ENCODE data around the gene JARID2. TPM values are rescaled to one million over a fixed set of nuclear protein-coding genes. Genes with fewer than 3 reads are reported as not detected.
"Not testable (repeated sequence)": the region's sequence is repeated elsewhere in the genome, so short reads cannot be mapped to it uniquely, and the experiment has no call there.

JARID2 gene
- total RNA-seq, 1 experiment from 2014 or later: 6.0 TPM

- in situ Hi-C loops (cut with HindIII; ENCODE audit: low pct_unique_long_range_greater_than_20kb, low sequenced_read_pairs) (no loop called here), intact Hi-C loops (cut with micrococcal nuclease; ENCODE audit: unreplicated experiment) (no loop called here)
- H3K4me3 ChIP-seq (ENCODE audit: low read depth in 2 of 2, low read length in 2 of 2): no peak overlapping the region
- no TSS peak for BruUV-seq (replicated peaks)
- H3K9me3 ChIP-seq (ENCODE audit: control insufficient read depth, insufficient read depth, low read depth, low read length): no peaks in the 10 kb centered on the region
- DNase-seq (ENCODE audit: low read depth, low spot score): no peak
- no peaks in the 10 kb centered on the region for H3K4me1 ChIP-seq (ENCODE audit: control insufficient read depth, insufficient read depth, low read length)
- no peaks in the 10 kb centered on the region for H3K36me3 ChIP-seq (ENCODE audit: control insufficient read depth, insufficient read depth, low read length)
- no peak overlapping the region for H3K27ac ChIP-seq (ENCODE audit: low read length)
- POLR2A ChIA-PET: no interaction called here
- no peak for ATAC-seq
- no peaks in the 10 kb centered on the region for H3K27me3 ChIP-seq (ENCODE audit: control insufficient read depth, insufficient read depth, low read length)
- CTCF ChIA-PET: no interaction called here
- no peak for TF ChIP-seq POLR2AphosphoS5 (IDR thresholded peaks at IDR 0.05; ENCODE audit: low read depth, low read length)
- TF ChIP-seq REST (IDR thresholded peaks at IDR 0.05; ENCODE audit: insufficient read depth in 1 of 2, low read depth in 2 of 2, low read length in 1 of 2): no peak
These were observed 77.1 kb downstream of the JARID2 start for GRCh38 chr6:15322781-15323536.

- ATAC-seq; H3K9me3 ChIP-seq (ENCODE audit: control insufficient read depth, insufficient read depth, low read depth, low read length); DNase-seq (ENCODE audit: low read depth, low spot score); H3K27ac ChIP-seq (ENCODE audit: low read length); POLR2A ChIA-PET; in situ Hi-C loops (cut with HindIII; ENCODE audit: low pct_unique_long_range_greater_than_20kb, low sequenced_read_pairs); H3K4me1 ChIP-seq (ENCODE audit: control insufficient read depth, insufficient read depth, low read length); intact Hi-C loops (cut with micrococcal nuclease; ENCODE audit: unreplicated experiment); H3K4me3 ChIP-seq (ENCODE audit: low read depth in 2 of 2, low read length in 2 of 2); H3K27me3 ChIP-seq (ENCODE audit: control insufficient read depth, insufficient read depth, low read length); CTCF ChIA-PET; H3K36me3 ChIP-seq (ENCODE audit: control insufficient read depth, insufficient read depth, low read length); BruUV-seq (replicated peaks): not testable (repeated sequence)
These were observed 77.7 kb downstream of the JARID2 start for GRCh38 chr6:15323611-15324010.

- in situ Hi-C loops (cut with HindIII; ENCODE audit: low pct_unique_long_range_greater_than_20kb, low sequenced_read_pairs): no loop called here
- BruUV-seq (replicated peaks): no TSS peak
- Histone ChIP-seq H3K9me3 (ENCODE audit: control insufficient read depth, insufficient read depth, low read depth, low read length) (no peaks in the 10 kb centered on the region), H3K36me3 (ENCODE audit: control insufficient read depth, insufficient read depth, low read length) (no peaks in the 10 kb centered on the region), H3K4me3 (ENCODE audit: low read depth in 2 of 2, low read length in 2 of 2) (no peak overlapping the region), H3K27me3 (ENCODE audit: control insufficient read depth, insufficient read depth, low read length) (no peaks in the 10 kb centered on the region), H3K27ac (ENCODE audit: low read length) (no peak overlapping the region), H3K4me1 (ENCODE audit: control insufficient read depth, insufficient read depth, low read length) (no peaks in the 10 kb centered on the region)
- no peak for ATAC-seq
- intact Hi-C loops (cut with micrococcal nuclease; ENCODE audit: unreplicated experiment): no loop called here
- TF ChIP-seq REST (IDR thresholded peaks at IDR 0.05; ENCODE audit: insufficient read depth in 1 of 2, low read depth in 2 of 2, low read length in 1 of 2) (no peak), CTCF (IDR thresholded peaks at IDR 0.05) (no peak), TCF7L2 (IDR thresholded peaks at IDR 0.05; ENCODE audit: low read depth, low read length) (no peak), POLR2AphosphoS5 (IDR thresholded peaks at IDR 0.05; ENCODE audit: low read depth, low read length) (no peak), SIN3A (IDR thresholded peaks at IDR 0.05; ENCODE audit: borderline replicate concordance, insufficient read depth, low read depth, low read length) (no peak)
- CTCF ChIA-PET: no interaction called here
- DNase-seq (ENCODE audit: low read depth, low spot score): no peak
- POLR2A ChIA-PET: no interaction called here
These were observed 78.6 kb downstream of the JARID2 start for GRCh38 chr6:15324427-15324985.
